ENCODE measurements around the gene OR52B4. TPM values are rescaled to one million over a fixed set of nuclear protein-coding genes. Genes with fewer than 3 reads are reported as not detected.
A peak's percentile ranks its signal among the peaks of the same experiment; 100 is the strongest.
"Not testable (repeated sequence)": the region's sequence is repeated elsewhere in the genome, so short reads cannot be mapped to it uniquely, and the experiment has no call there.

Gene OR52B4
- total RNA-seq: 0.45 TPM

DNA sequence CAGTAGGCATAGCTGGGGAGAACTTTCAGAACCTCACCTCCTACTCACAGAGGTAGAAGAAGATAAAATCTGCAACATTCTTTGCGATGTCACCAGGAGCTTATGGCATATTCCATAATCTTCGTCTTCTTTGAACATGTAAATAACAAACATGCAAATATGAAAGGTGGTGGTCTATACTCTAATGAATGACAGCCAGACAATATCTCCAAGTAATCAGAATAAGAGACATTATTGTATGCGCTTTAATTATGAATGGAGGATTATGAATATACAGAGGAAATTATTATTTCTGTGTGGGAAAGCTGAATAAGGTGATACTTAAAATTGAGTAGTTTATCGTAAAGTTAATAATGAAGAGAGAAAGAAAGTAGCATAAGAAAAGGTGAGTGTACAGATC lies at the start of gene OR52B4:
Gene OR52B4 (minus strand): TSS at position 101 of the 400 bp plus-strand sequence. CDS start 91 bp downstream, at position 10.
- DNase-seq (ENCODE audit: low spot score) (no peak), ATAC-seq (no peak)
- intact Hi-C loops (cut with DNase I): no loop called here

DNA sequence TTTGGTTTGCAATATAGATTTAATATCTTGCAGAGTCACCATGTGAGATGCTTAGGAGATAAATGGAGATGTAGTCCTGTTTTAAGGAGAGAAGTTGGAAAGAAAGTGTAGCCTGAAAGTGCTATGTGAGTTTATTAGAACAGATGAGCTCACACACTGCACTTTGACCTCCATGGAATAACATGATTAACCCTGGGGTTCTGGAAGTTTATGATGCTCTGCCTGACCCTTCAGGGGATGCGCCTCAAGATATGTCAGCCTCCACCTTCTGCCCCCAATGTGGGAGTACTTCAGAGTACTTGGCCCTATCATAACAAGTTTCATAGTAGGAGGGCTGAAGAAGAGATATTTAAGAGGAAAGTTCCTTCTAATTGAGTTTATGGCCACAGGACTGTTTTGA lies 48.6 kb upstream of the OR52B4 start:
- DNase-seq (ENCODE audit: low spot score) (no peak), ATAC-seq (no peak)
- intact Hi-C loops (cut with DNase I): no loop called here

DNA sequence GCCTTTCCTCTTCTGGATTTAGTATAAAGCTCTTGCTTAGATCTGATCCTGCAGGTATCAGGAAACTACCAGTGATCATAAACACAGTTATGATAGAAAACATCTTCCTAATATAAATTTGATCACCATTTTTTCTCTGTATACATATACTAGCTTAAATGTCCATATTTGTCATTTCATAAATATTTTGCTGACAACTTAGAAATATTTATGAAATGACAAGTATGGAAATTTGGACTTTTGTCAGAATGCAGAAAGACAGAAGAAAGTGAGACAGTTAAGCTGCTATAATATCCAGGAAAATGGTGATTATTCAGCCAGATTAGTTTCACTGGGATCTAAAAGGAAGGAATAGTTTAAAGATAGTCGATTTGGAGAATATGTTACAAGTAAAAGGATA lies 48.1 kb upstream of the OR52B4 start:
- intact Hi-C loops (cut with DNase I): no loop called here
- no peak for ATAC-seq
- no peak for DNase-seq (ENCODE audit: low spot score)

DNA sequence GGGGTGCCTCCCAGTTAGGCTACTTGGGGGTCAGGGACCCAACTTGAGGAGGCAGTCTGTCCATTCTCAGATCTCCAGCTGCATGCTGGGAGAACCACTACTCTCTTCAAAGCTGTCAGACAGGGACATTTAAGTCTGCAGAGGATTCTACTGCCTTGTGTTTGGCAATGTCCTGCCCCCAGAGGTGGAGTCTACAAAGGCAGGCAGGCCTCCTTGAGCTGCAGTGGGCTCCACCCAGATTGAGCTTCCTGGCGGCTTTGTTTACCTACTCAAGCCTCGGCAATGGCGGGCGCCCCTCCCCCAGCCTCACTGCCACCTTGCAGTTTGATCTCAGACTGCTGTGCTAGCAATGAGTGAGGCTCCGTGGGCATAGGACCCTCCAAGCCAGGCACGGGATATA lies 38.0 kb upstream of the OR52B4 start:
- intact Hi-C loops (cut with DNase I); ATAC-seq; DNase-seq (ENCODE audit: low spot score): not testable (repeated sequence)

DNA sequence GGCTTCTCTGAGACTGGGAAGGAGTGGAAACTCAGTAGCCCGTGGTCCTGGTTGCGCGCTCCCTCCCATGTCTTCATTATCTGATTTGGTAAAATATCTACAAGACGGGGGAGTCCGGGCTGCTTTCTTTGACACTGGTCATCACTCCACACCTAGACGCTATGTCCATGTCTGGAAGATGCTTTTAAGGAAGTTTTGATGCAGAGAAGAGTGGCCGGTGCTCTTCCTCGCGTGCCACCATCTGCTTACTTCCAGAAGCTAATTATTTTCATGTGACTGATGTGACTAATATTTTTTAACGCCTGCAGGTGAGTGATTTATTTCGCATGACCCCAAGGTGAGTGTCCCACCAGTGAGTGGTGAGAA lies 25.7 kb upstream of the OR52B4 start:
- DNase-seq (ENCODE audit: low spot score): no peak
- ATAC-seq: peak; percentile 50
- intact Hi-C loops (cut with DNase I): no loop called here

DNA sequence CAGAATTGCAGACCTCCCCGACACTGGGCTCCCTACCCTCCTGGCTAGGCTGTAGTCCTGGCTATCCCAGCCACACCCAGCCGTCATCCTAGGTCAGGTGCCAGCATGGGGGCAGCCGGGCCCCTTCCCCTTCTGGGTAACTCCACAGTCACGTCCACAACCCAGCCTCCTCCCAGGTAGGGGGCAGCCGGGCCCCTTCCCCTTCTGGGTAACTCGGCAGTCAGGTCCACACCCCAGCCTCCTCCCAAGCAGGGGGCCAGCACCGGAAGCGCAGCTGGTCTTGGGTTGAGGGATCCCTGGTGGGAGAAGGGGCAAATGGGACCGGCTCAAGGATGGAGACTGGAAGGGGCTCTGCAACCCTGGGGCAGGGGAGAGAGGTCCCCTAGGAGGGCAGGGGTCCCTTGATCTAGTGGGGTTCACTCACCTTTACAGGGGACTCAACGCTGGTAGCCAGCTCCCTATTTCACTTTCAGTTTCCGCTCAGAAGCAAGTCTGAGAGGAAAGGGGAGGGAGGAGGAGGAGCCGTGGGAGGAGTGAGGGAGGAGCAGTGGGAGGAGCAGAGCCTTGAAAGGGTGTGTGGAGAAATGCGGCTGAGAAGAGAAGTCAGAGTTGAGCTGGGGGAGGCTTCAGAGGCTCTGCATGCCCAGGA lies 25.1 kb upstream of the OR52B4 start, which contains the start of gene TRIM21:
Gene TRIM21 (minus strand): TSS at position 494 of the 649 bp plus-strand sequence. CDS start 3,293 bp downstream, outside the sequence.
- peak; percentile 89 for DNase-seq (ENCODE audit: low spot score)
- intact Hi-C loops (cut with DNase I): no loop called here
- ATAC-seq: peak; percentile 100

DNA sequence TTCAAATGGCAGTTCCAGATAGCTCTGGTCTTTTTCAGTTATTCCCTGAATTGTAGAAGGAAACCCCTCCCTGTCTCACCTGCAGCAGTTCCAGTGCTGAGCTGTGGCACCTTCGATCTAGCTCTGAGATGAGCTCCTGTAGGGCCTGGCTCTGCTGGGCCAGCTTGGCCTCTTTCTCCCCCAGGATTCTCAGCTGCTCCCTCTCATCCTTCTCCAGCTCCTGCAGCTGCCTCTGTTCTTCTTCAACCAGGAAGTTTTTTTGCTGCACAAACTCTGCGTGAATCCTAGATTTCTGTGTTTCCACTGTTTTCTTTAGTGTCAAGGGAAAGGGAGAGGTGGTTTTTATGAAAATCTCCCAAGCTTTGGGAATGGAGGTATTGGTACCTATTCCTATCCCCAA lies 20.0 kb upstream of the OR52B4 start:
- no peak for ATAC-seq
- DNase-seq (ENCODE audit: low spot score): no peak
- intact Hi-C loops (cut with DNase I): no loop called here

DNA sequence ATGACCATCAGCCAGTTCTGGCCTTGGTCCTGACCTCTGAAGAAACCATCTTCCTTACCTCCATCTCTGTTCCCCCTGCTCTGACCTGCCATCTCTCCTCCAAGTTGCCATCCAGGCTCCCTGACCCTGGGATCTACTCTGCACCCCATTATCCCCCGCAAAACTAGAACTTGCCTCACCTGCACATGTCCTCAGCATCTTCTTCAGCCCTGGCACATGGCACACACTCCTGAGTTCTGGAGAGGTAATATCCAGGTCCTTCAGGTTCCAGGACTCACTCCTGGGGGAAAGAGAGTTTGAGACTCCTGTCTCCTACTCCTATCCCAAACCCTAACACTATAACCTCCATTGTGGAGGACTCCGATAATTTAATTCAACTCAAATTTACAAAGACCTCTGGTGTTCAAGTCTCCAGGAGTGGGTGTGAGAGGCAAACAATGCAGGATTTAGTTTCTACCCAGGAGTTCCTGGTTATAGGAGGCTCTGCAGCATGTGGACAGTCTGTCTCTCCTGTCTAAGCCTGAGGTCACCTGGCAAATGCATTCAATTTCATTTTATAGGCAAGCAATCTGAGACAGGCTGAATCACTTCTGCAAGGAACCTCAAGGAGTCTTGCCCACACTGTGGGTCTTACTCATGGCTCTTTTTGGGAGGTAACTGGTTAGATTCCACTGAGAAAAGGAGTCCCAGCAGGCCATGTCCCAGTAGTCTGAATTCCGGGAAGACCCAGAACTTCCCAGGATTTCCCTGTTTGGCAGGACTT lies 18.0 kb upstream of the OR52B4 start:
- DNase-seq (ENCODE audit: low spot score): no peak
- intact Hi-C loops (cut with DNase I): no loop called here
- no peak for ATAC-seq

DNA sequence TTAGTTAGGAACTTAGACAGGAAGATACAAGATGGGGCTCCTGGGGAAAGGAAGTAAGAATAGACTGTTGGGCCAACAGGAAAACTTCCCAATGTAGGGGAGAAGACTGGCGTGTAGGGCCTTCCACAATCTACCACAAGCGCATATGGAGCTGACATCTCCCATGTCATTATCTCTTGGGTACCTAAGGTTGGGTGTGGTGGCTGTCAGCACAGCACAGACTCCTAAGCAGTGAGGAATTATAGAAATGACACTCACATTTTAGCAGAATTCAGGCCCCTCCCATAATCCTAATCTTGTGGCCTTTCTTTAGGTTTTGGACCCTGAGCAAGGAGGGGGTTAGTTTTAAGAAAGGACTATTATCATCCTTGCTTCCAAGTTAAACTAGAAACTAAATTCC lies 13.7 kb upstream of the OR52B4 start:
- intact Hi-C loops (cut with DNase I): no loop called here
- ATAC-seq: no peak
- no peak for DNase-seq (ENCODE audit: low spot score)

DNA sequence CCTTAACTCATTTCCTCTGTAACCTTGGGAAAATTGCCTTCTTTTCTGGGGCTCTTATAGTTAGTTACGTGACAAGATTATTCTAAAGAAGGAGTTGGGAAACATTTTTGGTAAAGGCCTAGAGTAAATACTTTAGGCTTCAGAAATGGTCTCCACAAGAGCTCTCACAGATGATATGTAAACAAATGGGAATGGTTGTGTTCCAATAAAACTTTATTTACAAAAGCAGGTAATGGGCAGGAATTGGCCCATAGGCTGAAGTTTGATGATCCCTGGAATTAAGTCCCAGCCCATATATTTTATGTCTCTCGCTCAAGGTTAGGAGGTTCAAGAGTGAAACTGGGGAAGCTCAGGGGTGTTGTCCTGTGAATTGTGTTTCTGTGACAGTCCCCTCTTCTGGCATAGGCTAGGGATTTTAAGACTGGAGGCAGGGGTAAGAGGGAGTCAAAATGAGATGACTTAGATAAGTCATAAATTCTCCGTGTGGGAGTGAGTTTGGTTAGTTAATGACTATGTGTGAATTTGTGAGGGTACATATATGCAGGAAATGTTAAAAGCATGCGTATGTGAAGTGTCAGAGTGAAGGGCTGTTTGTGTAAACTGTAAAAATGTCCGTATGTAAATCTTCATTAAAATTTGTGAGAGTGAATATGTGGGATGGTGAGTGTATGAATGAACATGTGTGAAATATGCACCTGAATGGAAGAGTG lies 7.4 kb upstream of the OR52B4 start:
- ATAC-seq: no peak
- no peak for DNase-seq (ENCODE audit: low spot score)
- intact Hi-C loops (cut with DNase I): no loop called here

DNA sequence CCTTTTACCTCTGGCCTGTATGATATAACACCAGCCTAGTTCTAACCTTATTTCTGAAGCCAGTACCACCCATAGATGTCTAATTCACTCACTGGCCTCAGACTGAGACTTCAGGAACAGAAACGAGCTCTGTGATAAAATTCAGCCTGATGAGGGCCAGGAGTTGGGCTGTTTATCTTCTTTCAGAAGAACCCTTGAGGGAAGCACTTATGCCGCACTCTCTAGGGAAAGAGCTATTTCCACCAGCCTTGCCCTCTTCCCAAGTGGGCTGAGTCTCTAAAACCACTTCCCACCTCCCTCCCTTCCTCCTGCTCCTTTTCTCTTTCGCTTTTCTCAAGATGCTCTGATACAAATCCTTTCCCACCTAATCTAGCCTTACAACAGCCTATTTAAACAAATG lies 2.0 kb upstream of the OR52B4 start:
- no peak for ATAC-seq
- no peak for DNase-seq (ENCODE audit: low spot score)
- intact Hi-C loops (cut with DNase I): no loop called here

DNA sequence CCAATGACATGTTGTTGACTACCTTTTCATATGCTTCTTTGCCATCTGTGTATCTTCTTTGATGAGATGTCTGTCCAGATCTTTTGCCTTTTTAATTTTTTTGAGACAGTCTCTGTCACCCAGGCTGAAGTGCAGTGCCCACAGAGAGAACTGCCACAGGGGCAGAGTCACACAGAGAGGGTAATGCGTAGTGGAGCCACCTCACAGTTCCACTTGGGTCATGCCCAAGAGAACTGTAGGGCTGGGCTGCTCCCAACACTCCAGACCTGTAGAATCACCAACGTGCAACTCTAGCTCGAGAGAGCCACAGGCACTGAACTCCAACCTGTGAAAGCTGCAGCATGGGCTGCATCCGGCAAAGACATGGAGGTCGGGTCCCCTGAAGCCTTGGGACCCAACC lies 20.0 kb downstream of the OR52B4 start:
- DNase-seq (ENCODE audit: low spot score); intact Hi-C loops (cut with DNase I): not testable (repeated sequence)
- peak; percentile 39 for ATAC-seq

DNA sequence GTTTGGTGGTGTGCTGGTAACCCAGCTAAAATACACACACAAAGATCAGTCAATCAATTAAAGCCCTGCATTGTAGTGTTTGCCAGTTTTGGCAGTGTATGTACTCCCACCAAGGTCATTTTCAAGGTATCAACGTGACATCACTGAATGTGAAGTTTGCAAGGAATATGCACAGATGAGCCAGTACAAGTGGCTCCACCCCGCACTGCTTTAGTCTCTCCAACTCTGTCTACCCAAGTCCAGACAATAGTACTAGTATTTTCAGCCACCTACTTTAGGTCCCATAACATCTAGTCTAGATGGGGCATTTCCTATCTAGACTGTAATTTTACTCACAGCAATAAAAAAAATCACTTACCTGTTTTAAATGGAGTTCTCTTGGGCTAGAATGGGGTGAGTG lies 22.8 kb downstream of the OR52B4 start:
- DNase-seq (ENCODE audit: low spot score); intact Hi-C loops (cut with DNase I); ATAC-seq: not testable (repeated sequence)

DNA sequence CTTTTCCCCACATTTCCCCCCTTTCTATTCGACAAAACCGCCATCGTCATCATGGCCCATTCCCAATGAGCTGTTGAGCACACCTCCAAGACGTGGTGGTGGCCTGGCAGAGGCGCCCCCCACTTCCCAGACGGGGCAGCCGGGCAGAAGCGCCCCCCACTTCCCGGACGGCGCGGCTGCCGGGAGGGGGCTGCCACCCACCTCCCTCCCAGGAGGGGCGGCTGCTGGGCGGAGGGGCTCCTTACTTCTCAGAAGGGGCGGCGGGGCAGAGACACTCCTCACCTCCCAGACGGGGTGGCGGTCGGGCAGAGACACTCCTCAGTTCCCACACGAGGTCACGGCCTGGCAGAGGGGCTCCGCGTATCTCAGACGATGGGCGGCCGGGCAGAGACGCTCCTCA lies 33.8 kb downstream of the OR52B4 start:
- DNase-seq (ENCODE audit: low spot score); ATAC-seq; intact Hi-C loops (cut with DNase I): not testable (repeated sequence)

Other genes with a start within 250 kb of the OR52B4 start
- gene TRIM21, start 25.3 kb upstream of the OR52B4 start, total RNA-seq: 17.6 TPM
- 0.49 TPM for gene OR52K2, start 80.9 kb upstream of the OR52B4 start, total RNA-seq
- gene OR52K1, start 114.3 kb upstream of the OR52B4 start, total RNA-seq: 0.04 TPM
- not detected for gene OR52M1, start 176.8 kb upstream of the OR52B4 start, total RNA-seq
- gene OR52I2, start 213.4 kb upstream of the OR52B4 start, total RNA-seq: not detected
- gene OR52I1, start 225.7 kb upstream of the OR52B4 start, total RNA-seq: 0.13 TPM
- 14.2 TPM for gene TRIM68, start 239.8 kb upstream of the OR52B4 start, total RNA-seq